ENCODE data around the gene SENP2. TPM values are rescaled to one million over a fixed set of nuclear protein-coding genes. Genes with fewer than 3 reads are reported as not detected.
A peak's percentile ranks its signal among the peaks of the same experiment; 100 is the strongest.
"Not testable (repeated sequence)": the region's sequence is repeated elsewhere in the genome, so short reads cannot be mapped to it uniquely, and the experiment has no call there.

SENP2 gene
- polyA plus RNA-seq, 2 of the 4 experiments (the other 2 are of a cell fraction), result 19.7 to 22.4 TPM

DNA sequence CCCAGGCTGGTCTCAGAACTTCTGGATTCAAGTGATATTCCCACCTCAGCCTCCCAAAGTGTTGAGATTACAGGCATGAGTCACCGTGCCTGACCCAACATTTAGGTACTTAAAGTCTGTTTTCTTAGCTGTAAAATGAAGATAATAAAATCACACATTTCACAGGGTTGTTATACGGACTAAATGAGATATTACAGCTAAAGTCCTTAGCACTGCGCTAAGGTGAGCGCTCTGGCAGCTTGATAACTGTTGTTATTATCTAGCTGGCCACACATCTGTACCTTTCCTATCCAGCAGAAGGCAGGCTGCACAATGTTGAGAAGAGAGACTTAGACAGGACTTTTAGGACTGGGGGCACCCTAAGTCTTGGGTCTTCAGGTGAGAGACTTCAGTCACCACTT is 31.0 kb upstream of the SENP2 start:
- DNase-seq (ENCODE audit: low read depth in 1 of 2, low spot score in 1 of 2) (no peak), ATAC-seq (no peak), FAIRE-seq (no peak)
- no peak for TF ChIP-seq KDM5A (IDR thresholded peaks at IDR 0.05)
- TF ChIP-seq NPAS2 (CRISPR knock-in tag; IDR thresholded peaks at IDR 0.05; ENCODE audit: borderline replicate concordance), result no peak
- no peak for TF ChIP-seq JUN (IDR thresholded peaks at IDR 0.05)
- no peak for TF ChIP-seq FOSB (CRISPR knock-in tag; IDR thresholded peaks at IDR 0.05)
- no peak for TF ChIP-seq CEBPB (IDR thresholded peaks at IDR 0.05)
- no peak for TF ChIP-seq RNF2 (IDR thresholded peaks at IDR 0.05; ENCODE audit: borderline replicate concordance, low read depth)
- no peak for TF ChIP-seq PHF8 (IDR thresholded peaks at IDR 0.05; ENCODE audit: borderline replicate concordance, low read depth)
- TF ChIP-seq ZC3H11A (IDR thresholded peaks at IDR 0.05), result no peak
- no peak for TF ChIP-seq ELK1 (IDR thresholded peaks at IDR 0.05; ENCODE audit: low read depth, low read length)
- no peak for TF ChIP-seq CBX8 (IDR thresholded peaks at IDR 0.05)
- TF ChIP-seq SREBF2 (IDR thresholded peaks at IDR 0.05), result no peak
- no peak for TF ChIP-seq JUNB (IDR thresholded peaks at IDR 0.05)
- no peak for TF ChIP-seq NFE2L2 (conservative IDR thresholded peaks at IDR 0.05; ENCODE audit: low read length)
- TF ChIP-seq ESRRA (IDR thresholded peaks at IDR 0.05; ENCODE audit: borderline replicate concordance, low read length), result no peak
- TF ChIP-seq, protein P1, sequence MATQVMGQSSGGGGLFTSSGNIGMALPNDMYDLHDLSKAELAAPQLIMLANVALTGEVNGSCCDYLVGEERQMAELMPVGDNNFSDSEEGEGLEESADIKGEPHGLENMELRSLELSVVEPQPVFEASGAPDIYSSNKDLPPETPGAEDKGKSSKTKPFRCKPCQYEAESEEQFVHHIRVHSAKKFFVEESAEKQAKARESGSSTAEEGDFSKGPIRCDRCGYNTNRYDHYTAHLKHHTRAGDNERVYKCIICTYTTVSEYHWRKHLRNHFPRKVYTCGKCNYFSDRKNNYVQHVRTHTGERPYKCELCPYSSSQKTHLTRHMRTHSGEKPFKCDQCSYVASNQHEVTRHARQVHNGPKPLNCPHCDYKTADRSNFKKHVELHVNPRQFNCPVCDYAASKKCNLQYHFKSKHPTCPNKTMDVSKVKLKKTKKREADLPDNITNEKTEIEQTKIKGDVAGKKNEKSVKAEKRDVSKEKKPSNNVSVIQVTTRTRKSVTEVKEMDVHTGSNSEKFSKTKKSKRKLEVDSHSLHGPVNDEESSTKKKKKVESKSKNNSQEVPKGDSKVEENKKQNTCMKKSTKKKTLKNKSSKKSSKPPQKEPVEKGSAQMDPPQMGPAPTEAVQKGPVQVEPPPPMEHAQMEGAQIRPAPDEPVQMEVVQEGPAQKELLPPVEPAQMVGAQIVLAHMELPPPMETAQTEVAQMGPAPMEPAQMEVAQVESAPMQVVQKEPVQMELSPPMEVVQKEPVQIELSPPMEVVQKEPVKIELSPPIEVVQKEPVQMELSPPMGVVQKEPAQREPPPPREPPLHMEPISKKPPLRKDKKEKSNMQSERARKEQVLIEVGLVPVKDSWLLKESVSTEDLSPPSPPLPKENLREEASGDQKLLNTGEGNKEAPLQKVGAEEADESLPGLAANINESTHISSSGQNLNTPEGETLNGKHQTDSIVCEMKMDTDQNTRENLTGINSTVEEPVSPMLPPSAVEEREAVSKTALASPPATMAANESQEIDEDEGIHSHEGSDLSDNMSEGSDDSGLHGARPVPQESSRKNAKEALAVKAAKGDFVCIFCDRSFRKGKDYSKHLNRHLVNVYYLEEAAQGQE (IDR thresholded peaks at IDR 0.05), result no peak
- TF ChIP-seq FOXS1 (CRISPR knock-in tag; IDR thresholded peaks at IDR 0.05), result no peak
- POLR2A ChIA-PET, result no interaction called here
- Histone ChIP-seq H3K4me3 (no peak overlapping the region), H3K4me1 (peaks cover 35% of the 10 kb centered on the region), H3K9me3 (no peaks in the 10 kb centered on the region), H3K27ac (peak overlapping the region in 1 of 2 experiments; percentile 52; a peak in 1 of 6 replicates), H3K4me2 (no peak overlapping the region)
- CTCF ChIA-PET, result interaction anchor here (1.8 kb wide), 1 partner anchor 20 kb away, joined by 5 read pairs; no protein-coding TSS in a partner anchor
- 81% methylated on average over 4 of the region's 4 CpGs for WGBS (ENCODE audit: missing lambda C conversion rate)

DNA sequence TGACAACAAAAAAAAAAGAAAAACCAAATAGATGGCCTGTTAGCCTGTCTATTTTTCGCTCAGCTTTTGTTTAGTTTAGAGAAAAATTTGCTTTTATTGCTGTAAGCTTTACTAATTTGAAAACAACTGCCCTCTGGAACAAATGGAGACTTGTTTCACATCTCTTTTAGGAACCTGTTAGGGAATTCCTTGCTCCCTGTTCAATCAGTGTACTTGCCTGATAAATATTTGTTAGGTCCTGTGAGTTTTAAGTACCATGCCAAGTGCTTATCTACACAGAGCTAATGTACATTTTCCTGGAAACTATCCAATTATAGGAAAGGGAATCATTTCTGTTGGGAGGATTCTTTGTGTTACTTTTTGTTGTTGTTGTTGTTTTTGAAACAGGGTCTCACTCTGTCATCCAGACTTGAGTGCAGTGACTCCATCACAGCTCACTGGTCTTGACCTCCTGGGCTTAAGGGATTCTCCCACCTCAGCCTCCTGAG is 30.2 kb upstream of the SENP2 start:
- Histone ChIP-seq H3K4me2 (no peak overlapping the region), H3K4me1 (peaks cover 29% of the 10 kb centered on the region), H3K9me3 (no peaks in the 10 kb centered on the region), H3K27ac (peak overlapping the region in 1 of 2 experiments; percentile 44; a peak in 3 of 6 replicates), H3K4me3 (no peak overlapping the region)
- FAIRE-seq (no peak), DNase-seq (ENCODE audit: low read depth in 1 of 2, low spot score in 1 of 2) (no peak), ATAC-seq (no peak)
- POLR2A ChIA-PET, result no interaction called here
- CTCF ChIA-PET, result interaction anchor here (0.6 to 5.8 kb wide), 3 partner anchors 19 to 736 kb away, joined by 3 to 35 read pairs (median 5); no protein-coding TSS in a partner anchor
- WGBS (ENCODE audit: missing lambda C conversion rate), result 65% methylated on average over 1 of the region's 1 CpG
- TF ChIP-seq RNF2 (IDR thresholded peaks at IDR 0.05; ENCODE audit: borderline replicate concordance, low read depth) (no peak), KDM5A (IDR thresholded peaks at IDR 0.05) (no peak), HDAC2 (IDR thresholded peaks at IDR 0.05) (no peak), KDM1A (IDR thresholded peaks at IDR 0.05; ENCODE audit: low read depth) (no peak), ELK1 (IDR thresholded peaks at IDR 0.05; ENCODE audit: low read depth, low read length) (no peak), ZNF302 (CRISPR knock-in tag; IDR thresholded peaks at IDR 0.05) (no peak)
- TF ChIP-seq, protein P1 (IDR thresholded peaks at IDR 0.05), result no peak

DNA sequence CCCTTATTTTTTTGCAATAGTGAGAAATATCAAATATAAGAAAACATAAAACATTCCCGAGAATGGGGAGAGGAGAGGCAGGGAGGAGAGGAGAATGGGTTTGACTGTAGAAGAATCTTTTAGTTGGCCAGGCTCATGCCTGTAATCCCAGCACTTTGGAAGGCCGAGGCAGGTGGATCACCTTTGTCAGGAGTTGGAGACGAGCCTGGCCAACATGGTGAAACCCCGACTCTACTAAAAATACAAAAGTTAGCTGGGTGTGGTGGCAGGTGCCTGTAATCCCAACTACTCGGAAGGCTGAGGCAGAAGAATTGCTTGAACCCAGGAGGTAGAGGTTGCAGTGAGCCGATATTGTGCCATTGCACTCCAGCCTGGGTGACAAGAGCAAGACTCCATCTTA is 29.5 kb upstream of the SENP2 start:
- DNase-seq (ENCODE audit: low read depth in 1 of 2, low spot score in 1 of 2); ATAC-seq; H3K4me2 ChIP-seq; FAIRE-seq; H3K4me3 ChIP-seq; POLR2A ChIA-PET; H3K9me3 ChIP-seq: not testable (repeated sequence)
- WGBS (ENCODE audit: missing lambda C conversion rate), result 94% methylated on average over 6 of the region's 6 CpGs
- H3K27ac ChIP-seq, result peak overlapping the region in 1 of 2 experiments; percentile 44; a peak in 2 of 6 replicates
- CTCF ChIA-PET, result interaction anchor here (2.1 to 5.8 kb wide), 2 partner anchors 31 to 96 kb away, joined by 7 to 35 read pairs; no protein-coding TSS in a partner anchor
- H3K4me1 ChIP-seq, result peaks cover 29% of the 10 kb centered on the region
